Measurements from ENCODE around the gene CTXN1.

DNA sequence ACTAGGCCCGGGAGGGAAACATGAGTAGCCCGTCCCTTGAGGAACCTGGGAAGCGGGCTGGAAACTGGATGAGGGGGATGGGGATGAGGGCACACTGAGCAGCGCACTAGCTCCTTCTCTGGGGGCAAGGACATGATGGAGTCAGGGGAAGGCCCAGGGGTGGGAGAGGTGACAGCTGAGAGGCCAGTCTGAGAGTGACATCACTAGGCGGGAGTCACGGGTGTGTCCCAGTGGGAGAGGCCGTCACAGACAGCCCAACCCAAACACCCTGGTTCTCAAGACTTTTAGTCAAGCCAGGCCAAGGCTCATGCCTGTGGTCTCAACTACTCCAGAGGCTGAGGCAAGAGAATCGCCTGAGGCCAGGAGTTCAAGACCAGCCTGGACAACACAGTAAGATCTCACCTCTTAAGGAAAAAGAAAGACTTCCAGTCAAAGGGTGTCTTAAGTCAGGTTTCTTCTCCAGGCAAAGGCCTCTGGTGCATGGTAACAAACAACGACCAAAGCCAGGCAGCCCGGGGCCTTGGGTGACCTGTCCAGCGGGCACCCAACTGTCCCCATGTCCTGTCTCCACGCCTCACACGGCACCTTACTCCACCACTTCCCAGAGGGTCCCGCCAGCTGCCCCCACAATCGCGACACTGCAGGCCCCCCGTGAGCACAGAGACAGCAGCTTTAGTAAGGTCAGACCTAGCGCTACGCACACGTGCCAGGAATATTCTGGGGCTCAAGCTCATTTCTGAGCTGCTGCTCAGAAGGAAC, 43.0 kb upstream of the CTXN1 start:
- TF ChIP-seq, protein P1, sequence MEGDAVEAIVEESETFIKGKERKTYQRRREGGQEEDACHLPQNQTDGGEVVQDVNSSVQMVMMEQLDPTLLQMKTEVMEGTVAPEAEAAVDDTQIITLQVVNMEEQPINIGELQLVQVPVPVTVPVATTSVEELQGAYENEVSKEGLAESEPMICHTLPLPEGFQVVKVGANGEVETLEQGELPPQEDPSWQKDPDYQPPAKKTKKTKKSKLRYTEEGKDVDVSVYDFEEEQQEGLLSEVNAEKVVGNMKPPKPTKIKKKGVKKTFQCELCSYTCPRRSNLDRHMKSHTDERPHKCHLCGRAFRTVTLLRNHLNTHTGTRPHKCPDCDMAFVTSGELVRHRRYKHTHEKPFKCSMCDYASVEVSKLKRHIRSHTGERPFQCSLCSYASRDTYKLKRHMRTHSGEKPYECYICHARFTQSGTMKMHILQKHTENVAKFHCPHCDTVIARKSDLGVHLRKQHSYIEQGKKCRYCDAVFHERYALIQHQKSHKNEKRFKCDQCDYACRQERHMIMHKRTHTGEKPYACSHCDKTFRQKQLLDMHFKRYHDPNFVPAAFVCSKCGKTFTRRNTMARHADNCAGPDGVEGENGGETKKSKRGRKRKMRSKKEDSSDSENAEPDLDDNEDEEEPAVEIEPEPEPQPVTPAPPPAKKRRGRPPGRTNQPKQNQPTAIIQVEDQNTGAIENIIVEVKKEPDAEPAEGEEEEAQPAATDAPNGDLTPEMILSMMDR (conservative IDR thresholded peaks at IDR 0.05 in 1 of 2, IDR thresholded peaks at IDR 0.05 in 1 of 2; ENCODE audit: extremely low read depth in 1 of 2, insufficient read depth in 1 of 2, low read depth in 1 of 2, low read length in 2 of 2), result no peak
- no peak for TF ChIP-seq EZH2 (IDR thresholded peaks at IDR 0.05; ENCODE audit: borderline replicate concordance, low read length)
